Activated naive CD8-positive, alpha-beta T cell treated with anti-CD3 and anti-CD28 coated beads, Interleukin-2, amount 50 U/mL, for 16 hours (primary cell): ENCODE data around the gene POMC.
"Not testable (repeated sequence)": the region's sequence is repeated elsewhere in the genome, so short reads cannot be mapped to it uniquely, and the experiment has no call there.

Experiments used
- DNase-seq: peaks from one replicate; pipeline ENCODE4 v3.0.0-alpha.2; 2020; ENCODE audit warnings: low read depth, low spot score

Gene POMC

GRCh38 chr2:25176541-25177181, 8.3 kb upstream of the POMC start:
- DNase-seq, result no peak

GRCh38 chr2:25176138-25176537, 7.8 kb upstream of the POMC start:
- DNase-seq, result no peak

GRCh38 chr2:25174192-25174861, 5.9 kb upstream of the POMC start:
- no peak for DNase-seq

DNA sequence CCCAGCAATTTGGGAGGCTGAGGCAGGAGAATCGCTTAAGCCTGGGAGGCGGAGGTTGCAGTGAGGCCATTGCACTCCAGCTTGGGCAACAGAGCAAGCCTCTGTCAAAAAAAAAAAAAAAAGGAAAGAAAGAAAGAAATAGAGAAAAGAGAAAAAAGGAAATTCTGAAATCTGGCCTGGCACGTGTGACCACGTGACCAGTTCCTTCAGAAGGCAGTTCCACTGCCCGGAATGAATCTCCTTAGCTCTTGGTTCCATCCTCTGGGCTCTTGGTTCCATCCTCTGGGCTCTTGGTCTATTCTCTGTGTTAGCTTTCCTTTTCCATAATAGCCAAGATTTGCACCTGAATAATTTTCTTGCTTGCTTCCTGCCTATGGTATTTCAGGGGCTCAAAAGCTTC, 5.3 kb upstream of the POMC start:
- DNase-seq, result no peak

DNA sequence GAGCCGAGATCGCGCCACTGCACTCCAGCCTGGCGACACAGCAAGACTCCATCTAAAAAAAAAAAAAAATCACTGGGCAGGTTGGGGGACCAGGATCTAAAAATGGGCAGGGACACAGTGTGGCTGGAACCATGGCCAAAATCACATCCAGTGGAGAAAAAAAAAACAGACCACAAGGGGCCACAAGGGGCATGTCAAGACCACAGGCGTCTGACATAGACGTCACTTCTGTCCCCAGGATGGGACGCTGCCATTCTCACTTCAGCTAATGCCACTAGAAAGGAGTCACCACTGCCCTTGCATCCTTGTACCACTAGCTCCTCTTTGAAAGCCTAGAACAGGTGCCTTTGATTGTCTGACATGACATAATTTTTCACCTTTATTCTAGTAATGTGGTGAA, 2.5 kb upstream of the POMC start:
- DNase-seq, result no peak

DNA sequence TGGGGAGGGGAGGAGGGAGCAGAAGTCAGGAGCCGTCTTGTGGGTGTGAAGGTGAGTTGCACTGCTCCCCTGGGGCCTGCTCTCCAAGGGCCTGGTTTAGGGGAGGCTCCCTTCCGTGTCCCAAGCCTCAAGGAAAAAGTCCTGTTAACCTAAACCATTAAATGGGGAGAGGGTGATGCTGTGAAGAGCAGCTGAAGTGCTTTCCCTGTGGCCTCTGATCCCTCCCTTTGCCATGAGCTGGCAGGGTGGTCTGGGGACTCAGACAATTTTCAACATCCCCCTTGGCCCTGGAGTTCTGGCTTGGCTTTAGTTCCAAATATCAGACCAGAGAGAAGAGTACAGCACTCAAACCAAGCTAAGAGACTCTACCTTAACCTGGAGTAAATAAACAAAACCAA, 692 bp upstream of the POMC start:
- DNase-seq, result no peak

DNA sequence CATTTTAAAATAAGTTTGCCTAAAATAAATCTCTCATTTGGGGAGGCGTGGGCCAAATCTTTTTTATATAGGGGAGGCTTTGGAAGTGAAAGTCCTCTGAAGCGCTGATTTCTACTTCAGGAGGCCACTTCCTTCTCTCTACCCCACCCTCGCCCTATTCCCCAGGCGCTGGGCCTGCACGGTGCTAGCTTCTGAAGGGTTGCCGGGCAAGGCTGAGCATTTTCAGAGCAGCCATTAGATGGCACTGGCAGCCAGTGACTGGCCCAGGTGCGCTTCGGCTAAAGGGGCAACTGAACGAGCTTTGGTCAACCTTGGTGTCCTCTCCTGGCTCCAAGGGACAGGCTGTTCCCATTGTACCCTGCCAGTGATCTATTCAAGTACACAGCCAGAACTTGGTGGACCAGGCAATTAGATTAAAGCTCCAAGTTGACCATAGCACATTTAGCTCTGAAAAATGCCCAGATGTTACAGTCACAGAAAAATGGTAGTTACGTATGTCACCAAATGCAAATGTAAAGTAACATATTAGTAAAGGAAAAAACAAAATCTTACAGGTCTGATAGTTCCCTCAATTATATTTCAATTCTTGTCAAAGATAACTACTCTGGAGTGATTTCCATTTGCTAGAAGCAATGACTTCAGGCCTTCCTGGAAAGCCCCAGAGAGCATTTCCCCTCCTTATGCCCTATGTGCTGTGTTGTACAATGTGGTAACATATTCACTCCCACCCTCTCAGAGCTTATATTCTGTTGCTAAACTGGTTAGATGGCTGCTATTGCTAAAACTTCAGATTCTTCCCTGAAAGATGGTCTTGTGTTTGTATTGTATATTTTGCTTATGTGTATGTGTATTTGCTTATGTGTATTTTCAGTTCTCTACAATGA, 2.1 kb downstream of the POMC start:
- no peak for DNase-seq

DNA sequence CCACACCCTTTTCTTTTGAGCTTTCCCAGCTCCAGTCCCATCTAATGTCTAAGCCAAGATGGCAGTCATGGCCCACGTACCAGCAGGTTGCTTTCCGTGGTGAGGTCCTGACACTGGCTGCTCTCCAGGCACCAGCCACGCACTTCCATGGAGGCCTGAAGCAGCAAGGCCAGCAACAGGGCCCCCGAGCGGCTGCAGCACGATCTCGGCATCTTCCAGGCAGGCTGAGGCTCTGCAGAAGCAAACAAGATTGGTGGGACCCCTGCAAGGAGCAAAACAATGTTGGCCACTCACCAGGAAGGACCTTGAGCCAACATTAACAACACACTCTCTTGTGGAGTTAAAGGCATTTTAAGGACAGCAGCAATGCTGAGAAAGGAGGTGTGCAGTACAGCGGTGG, 3.8 kb downstream of the POMC start:
- no peak for DNase-seq

- DNase-seq, result not testable (repeated sequence)
Measured at GRCh38 chr2:25162061-25162460, 6.3 kb downstream of the POMC start.

- peak; percentile 32 for DNase-seq
Measured at GRCh38 chr2:25161055-25161781, 7.2 kb downstream of the POMC start.

GRCh38 chr2:25160376-25160775, 8.0 kb downstream of the POMC start:
- no peak for DNase-seq

GRCh38 chr2:25159949-25160348, 8.4 kb downstream of the POMC start:
- no peak for DNase-seq

DNA sequence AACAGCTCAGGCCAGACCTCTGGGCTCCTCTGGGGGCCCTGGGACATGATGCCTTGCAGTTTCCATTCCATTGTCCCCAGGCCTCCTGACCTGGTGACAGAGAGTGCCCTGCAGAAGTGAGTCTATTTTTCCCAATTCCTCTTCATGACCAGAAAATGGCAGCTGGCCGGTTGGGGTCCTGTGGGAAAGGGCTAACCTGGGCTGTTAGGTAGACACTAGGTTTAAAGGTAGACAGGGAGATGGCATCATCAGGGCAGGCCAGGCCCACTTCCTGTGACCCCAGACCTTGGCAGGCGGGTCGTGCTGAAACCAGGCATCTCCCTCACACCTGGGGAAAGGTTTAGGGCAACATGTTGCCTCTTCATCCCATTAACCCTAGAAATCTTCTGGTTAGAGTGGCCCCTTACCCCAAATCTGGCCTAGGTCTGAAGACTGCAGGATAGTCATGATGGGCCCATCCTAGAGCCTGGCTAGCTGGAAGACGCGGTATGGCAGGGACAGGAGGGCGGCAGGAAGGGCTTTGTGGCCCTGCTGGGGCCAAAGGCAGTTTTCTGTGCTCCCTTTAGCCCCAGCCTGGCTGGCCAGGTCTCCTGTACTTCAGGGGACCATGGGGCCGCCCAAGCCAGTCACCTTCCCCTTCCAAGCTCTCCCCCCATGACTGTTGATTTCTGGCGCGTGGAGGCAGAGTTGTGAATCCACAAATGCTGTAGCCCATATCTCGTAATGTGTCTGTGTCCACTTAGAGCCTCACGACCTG, 10.1 kb downstream of the POMC start:
- DNase-seq, result no peak

GRCh38 chr2:25155401-25155800, 13.0 kb downstream of the POMC start:
- no peak for DNase-seq

DNA sequence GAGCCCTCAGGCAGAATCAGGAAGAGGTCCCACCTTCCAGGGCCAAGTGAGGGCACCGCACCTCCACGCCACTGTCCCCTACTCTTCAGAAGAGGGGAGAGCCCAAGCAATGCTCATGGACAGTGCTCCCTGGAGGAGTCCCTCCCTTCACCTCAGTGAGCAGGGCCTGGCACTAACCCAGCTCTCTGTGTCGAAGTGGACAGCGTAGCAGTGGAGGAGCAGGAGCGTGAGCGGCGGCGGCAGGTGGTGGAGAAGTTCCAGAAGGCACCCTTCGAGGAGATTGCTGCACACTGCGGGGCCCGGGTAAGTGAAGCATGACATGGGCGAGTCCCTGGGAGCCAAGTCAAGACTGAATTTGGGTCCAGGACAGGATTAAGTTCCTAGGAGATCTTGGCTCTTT, 16.7 kb downstream of the POMC start:
- DNase-seq, result no peak

GRCh38 chr2:25150993-25151392, 17.4 kb downstream of the POMC start:
- DNase-seq, result not testable (repeated sequence)

DNA sequence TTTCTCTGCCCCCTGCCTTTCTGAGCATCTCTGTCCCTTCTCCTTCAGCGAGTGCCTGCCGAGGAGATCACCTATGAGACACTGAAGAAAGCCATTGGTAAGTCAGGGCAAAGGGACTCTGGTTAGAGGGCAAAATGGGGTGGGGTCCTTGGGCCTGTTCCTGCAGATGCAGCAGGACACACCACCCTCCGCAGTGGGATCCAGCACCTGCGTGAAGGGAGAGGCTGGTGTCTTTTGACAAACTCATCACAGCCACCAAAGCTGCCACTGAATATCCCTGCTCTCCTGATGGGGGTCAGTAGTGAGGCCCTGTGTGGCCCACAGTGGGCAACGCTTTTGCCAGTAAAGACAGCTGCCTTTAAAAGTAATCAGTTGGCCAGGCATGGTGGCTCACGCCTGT, 18.7 kb downstream of the POMC start:
- DNase-seq, result no peak

- DNase-seq, result no peak
Measured at GRCh38 chr2:25146896-25147295, 21.5 kb downstream of the POMC start.

DNA sequence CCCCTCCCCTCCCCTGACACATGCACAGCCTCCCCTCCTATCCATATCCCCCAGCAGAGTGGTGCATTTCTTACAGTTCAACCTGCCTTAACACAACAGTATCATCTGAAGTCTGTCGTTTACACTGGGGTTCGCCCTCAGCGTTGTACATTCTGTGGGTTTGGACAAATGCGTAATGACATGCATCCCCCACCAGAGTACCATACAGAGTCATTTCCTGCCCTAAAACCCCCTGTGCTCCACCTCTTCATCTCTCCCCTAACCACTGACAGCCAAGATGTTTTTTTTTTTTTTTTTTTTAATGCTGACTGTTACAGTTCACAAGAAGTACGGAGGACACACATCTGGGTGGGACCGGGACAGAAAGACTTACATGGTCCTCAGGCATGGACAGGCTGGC, 22.6 kb downstream of the POMC start:
- DNase-seq, result no peak

- no peak for DNase-seq
Measured at GRCh38 chr2:25141120-25141519, 27.3 kb downstream of the POMC start.

DNA sequence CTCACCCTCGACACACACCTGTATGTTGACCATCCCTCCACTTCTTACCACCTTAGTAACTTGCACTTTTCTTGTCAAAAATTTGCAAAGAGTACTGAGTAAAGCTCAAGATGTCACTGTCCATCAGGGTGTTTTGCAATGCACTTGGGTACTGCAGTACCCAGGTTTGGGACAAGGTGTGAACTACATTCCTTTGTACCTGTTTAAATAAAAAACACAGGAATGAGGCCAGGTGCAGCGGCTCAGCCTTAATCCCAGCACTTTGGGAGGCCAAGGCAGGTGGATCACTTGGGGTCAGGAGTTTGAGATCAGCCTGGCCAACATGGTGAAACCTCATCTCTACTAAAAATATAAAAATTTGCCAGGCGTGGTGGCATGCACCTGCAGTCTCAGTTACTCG, 27.8 kb downstream of the POMC start:
- DNase-seq, result not testable (repeated sequence)
